OCI-LY7 (cell line): ENCODE results near the gene ZBTB42. TPM values are rescaled to one million over a fixed set of nuclear protein-coding genes. Genes with fewer than 3 reads are reported as not detected.

Source experiments
- BruUV-seq: library from RNA; stranded (reverse); fragments of 400-500 nt; replicated peaks from 2 replicates; lab custom pipeline; 2021; lab: Mats Ljungman, UMichigan
- CTCF ChIA-PET: fragments of 300-600 bp; sonication (Branson Sonifier 250); formaldehyde crosslinking; loops from one replicate; lab custom pipeline; 2022; ENCODE audit warnings: antibody characterized with exemption; ENCODE audit not compliant: unreplicated experiment; lab: Charles Lee
- POLR2A ChIA-PET: fragments of 300-600 bp; sonication (Branson Sonifier 250); formaldehyde crosslinking; loops from one replicate; lab custom pipeline; 2022; ENCODE audit warnings: antibody characterized with exemption; lab: Charles Lee
- DNase-seq: peaks from one replicate; pipeline ENCODE4 v3.0.0-alpha.2; 2015; ENCODE audit warnings: low spot score
- H2AFZ ChIP-seq: fragments of 200-600 bp; sonication (generic), shearing (Covaris generic); 2 replicates; pipeline ENCODE4 v1.6.1; 2014; ENCODE audit warnings: mild to moderate bottlenecking, antibody characterized with exemption, low read length, moderate library complexity
- H3K27ac ChIP-seq: fragments of 200-600 bp; sonication (generic); 2 replicates; pipeline ENCODE4 v1.5.1; 2014; ENCODE audit warnings: mixed run types, low read depth, mild to moderate bottlenecking, moderate library complexity, low read length, inconsistent platforms; ENCODE audit not compliant: poor library complexity, severe bottlenecking
- H3K36me3 ChIP-seq: fragments of 200-600 bp; sonication (generic); 2 replicates; pipeline ENCODE4 v1.6.1; 2014; ENCODE audit warnings: mild to moderate bottlenecking, antibody characterized with exemption, low read length, moderate library complexity, mixed read lengths; ENCODE audit not compliant: insufficient read depth
- H3K4me1 ChIP-seq: fragments of 200-600 bp; sonication (generic); 2 replicates; pipeline ENCODE4 v1.5.1; 2014; ENCODE audit warnings: mild to moderate bottlenecking, low read length; ENCODE audit not compliant: insufficient read depth, poor library complexity, severe bottlenecking
- H3K4me2 ChIP-seq: fragments of 200-600 bp; sonication (generic); 2 replicates; pipeline ENCODE4 v1.6.1; 2014; ENCODE audit warnings: mild to moderate bottlenecking, low read length
- H3K4me3 ChIP-seq: fragments of 200-600 bp; sonication (generic); 2 replicates; pipeline ENCODE4 v1.5.1; 2014; ENCODE audit warnings: mild to moderate bottlenecking, low read depth, low read length; ENCODE audit not compliant: poor library complexity, severe bottlenecking
- H3K79me2 ChIP-seq: fragments of 200-600 bp; sonication (generic); 2 replicates; pipeline ENCODE4 v1.6.1; 2016; ENCODE audit warnings: low read depth, mild to moderate bottlenecking, low read length, moderate library complexity, mixed read lengths; ENCODE audit not compliant: insufficient read depth
- H3K9me2 ChIP-seq: fragments of 200-600 bp; sonication (generic); 2 replicates; pipeline ENCODE4 v1.6.1; 2016; ENCODE audit warnings: mild to moderate bottlenecking, low read length, mixed read lengths; ENCODE audit not compliant: insufficient read depth
- H3K9me3 ChIP-seq: fragments of 200-600 bp; sonication (generic); 2 replicates; pipeline ENCODE4 v1.6.1; 2014; ENCODE audit warnings: mild to moderate bottlenecking, mixed run types, low read length, mixed read lengths
- H4K20me1 ChIP-seq: fragments of 200-600 bp; sonication (generic); 2 replicates; pipeline ENCODE4 v1.6.1; 2014; ENCODE audit warnings: mild to moderate bottlenecking, antibody characterized with exemption, low read length, moderate library complexity, mixed read lengths; ENCODE audit not compliant: insufficient read depth
- CTCF ChIP-seq: fragments of 200-600 bp; sonication (generic); conservative IDR thresholded peaks from 2 replicates; pipeline ENCODE4 v1.5.1; 2014; ENCODE audit warnings: mild to moderate bottlenecking, antibody characterized with exemption, low read length, moderate library complexity, mixed read lengths
- EZH2phosphoT487 ChIP-seq: fragments of 200-600 bp; sonication (generic); IDR thresholded peaks from 2 replicates; pipeline ENCODE4 v1.6.1; 2018; ENCODE audit warnings: low read depth, borderline replicate concordance, mild to moderate bottlenecking, mixed run types, antibody characterized with exemption, low read length, moderate library complexity, mixed read lengths
- intact Hi-C: fragments of 100-400 bp; cut with micrococcal nuclease; formaldehyde crosslinking; loops from one replicate; pipeline ENCODE4 v1.10.0; 2022; ENCODE audit not compliant: unreplicated experiment
- total RNA-seq, 2 experiments: library from RNA; depleted of rRNA in 1 of 2; stranded (reverse); fragments of >200 nt in 1 of 2; shearing (Covaris generic) in 1 of 2; gene quantifications; 2 replicates each; pipeline ENCODE4 v1.2.3, GENCODE V29; 2014 to 2022

The ZBTB42 gene
- total RNA-seq, 2 experiments from 2014 or later: 0.98 to 1.9 TPM

- Histone ChIP-seq H2AFZ (peak overlapping the region; percentile 45; the same call in 1 of the 2 replicates), H4K20me1 (no peaks in the 10 kb centered on the region), H3K4me2 (peak overlapping the region; percentile 73), H3K4me1 (peaks cover 31% of the 10 kb centered on the region), H3K9me3 (no peaks in the 10 kb centered on the region), H3K9me2 (no peaks in the 10 kb centered on the region), H3K36me3 (no peaks in the 10 kb centered on the region), H3K27ac (no peak overlapping the region), H3K4me3 (peak overlapping the region; percentile 44), H3K79me2 (no peaks in the 10 kb centered on the region)
- no TSS peak for BruUV-seq
- ChIA-PET POLR2A (no interaction called here), CTCF (no interaction called here)
- DNase-seq: peak; percentile 65
- intact Hi-C loops: no loop called here
- TF ChIP-seq CTCF (peak; percentile 27), EZH2phosphoT487 (no peak)
These were observed 708 bp upstream of the ZBTB42 start for GRCh38 chr14:104800015-104800770.

GRCh38 chr14:104801520-104802393, 856 bp downstream of the ZBTB42 start:
- Histone ChIP-seq H2AFZ (no peak overlapping the region), H3K9me3 (no peaks in the 10 kb centered on the region), H3K27ac (no peak overlapping the region), H3K4me3 (peak overlapping the region; percentile 69), H3K4me1 (peaks cover 22% of the 10 kb centered on the region), H3K4me2 (peak overlapping the region; percentile 91), H4K20me1 (no peaks in the 10 kb centered on the region), H3K9me2 (no peaks in the 10 kb centered on the region), H3K36me3 (no peaks in the 10 kb centered on the region), H3K79me2 (no peaks in the 10 kb centered on the region)
- BruUV-seq: no TSS peak
- TF ChIP-seq EZH2phosphoT487 (no peak), CTCF (no peak)
- DNase-seq: no peak
- CTCF ChIA-PET: no interaction called here
- POLR2A ChIA-PET: no interaction called here
- intact Hi-C loops: no loop called here
